Right hindlimb (tissue), 1 donor: ENCODE measurements around the gene SOX11.

ENCODE experiments used
- DNase-seq: peaks from one replicate; pipeline ENCODE4 v3.0.0-alpha.2; 2018

Gene SOX11

DNA sequence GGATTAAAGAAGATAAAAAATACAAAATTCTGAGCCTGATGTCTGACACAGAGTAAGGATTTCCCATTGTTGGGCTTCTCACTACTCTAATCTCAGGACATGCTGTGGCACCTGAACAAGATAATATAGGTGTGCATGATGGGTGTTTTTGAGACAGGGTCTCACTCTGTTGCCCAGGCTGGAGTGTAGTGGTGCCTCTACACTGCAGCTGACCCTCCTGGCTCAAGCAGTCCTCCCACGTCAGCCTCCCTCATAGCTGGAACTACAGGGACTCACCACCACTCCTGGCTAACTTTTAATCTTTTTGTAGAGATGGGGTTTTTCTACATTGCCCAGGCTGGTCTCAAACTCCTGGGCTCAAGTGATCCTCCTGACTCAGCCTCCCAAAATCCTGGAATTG, 32.9 kb downstream of the SOX11 start:
- no peak for DNase-seq

DNA sequence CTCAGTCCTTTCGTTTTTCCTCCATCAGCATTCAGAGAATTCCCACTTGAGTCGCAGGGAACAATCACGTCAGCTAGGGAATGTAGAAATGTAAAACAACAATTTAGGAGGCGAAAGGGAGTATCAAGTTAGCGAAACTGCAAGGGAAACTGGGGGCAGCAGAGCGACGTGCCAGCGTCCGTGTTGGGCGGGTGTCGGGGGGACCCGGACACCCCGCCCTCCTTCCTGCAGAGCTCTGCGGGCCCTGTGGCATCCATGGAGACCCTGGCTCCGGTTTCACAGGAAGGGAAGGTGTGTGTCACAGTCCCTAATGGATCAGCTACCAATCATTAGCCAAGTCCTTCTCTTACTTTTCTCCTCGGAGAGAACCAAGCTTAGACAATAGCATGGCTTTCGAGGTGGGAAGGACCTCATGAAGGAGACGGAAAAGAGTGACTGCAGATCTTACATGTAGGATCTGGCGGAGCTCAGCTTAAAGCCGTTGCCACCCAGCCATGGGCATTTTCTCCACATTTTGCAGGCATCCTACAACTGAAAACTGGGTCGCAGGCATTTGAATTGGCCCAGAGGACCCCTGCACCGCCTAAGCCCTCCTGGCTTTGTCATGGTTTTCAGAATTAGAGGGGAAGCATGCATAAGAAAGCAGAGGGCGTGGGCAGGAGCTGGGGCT, 33.7 kb downstream of the SOX11 start:
- DNase-seq: peak; percentile 72

DNA sequence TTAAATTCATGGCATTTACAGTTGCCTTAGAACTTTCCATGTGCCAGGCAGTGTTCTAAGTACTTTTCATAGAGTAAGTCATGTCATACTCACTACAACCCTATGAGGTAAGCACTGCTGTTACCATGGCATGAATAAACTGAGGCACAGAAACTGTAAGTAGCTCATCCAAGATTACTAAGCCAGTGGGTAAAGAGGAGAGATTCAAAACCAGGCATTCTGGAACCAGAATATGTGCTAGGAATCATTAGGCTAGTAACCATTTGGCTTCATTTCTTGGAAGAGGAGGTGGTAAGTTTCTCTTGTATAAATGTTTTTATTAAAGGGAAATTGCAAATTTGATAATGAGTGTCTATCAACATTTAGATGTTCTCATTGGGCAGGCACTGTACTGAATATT, 35.1 kb downstream of the SOX11 start:
- no peak for DNase-seq

DNA sequence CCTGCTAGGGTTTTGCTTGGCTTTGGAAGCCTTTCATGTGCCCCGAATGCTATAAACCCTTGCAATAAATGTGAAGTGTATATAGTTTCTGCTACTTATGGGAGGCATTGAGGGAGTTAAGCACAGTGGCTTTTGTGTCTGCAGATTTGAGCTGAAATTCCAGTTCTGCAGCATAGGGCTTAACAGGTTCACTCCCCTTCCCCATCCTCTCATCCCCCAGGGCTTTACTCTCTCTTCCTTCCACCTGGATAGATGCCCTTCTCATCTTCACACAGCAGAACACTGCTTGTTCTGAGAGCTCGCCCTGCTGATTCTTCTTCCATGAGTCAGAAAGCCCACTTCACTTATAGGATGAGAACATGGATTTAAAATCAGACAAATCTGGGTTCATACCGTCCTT, 37.2 kb downstream of the SOX11 start:
- no peak for DNase-seq

DNA sequence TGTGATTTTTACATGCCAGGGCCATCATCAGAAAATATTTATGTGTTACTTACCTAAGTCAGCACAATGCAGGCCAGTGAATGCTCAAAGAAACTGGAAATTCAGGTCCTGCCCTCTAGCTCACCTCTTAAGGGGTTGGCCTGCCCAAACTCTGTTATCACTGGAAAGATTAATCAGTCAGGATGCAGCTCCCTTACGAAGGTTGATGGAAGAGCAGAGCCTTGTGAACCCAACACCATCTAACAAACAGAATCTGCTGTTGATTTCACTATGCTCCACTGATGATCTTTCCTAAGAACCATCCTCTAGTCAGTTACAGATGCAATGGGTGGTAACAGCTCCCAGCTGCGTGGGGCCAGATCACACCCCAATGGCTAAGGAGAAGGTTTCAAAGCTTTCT, 38.2 kb downstream of the SOX11 start:
- DNase-seq: no peak

DNA sequence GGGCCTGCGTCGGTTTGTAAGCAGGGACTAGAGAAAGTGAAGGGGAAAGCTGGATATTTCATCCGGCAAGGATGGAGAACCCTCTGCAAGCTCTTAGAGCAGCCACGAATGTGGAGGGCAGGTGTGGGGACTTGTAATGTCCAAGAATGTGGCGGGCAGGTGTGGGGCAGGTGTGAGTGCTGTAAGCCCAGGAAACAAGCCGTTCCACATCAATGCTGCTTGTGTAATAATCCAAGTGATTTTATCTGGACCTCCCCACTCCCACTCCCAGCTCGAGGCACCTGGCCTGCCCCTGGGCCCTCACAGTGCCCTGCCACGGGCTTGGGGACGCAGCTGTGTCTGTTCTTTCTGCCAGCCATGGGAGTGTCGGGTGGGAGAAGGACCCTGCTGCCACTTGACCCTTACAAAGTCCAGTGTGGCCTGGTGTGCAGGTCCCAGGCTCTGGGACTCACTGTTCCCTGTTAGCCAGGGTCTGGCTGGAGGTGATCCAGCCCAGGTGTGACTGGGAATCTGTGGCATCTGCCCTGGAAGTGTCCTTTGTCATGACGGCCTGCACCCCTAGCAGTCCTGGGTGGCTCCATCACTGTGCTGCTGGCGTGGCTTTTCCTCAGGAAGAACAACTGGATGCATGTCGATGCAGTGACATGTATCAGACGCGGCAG, 42.8 kb downstream of the SOX11 start:
- no peak for DNase-seq

DNA sequence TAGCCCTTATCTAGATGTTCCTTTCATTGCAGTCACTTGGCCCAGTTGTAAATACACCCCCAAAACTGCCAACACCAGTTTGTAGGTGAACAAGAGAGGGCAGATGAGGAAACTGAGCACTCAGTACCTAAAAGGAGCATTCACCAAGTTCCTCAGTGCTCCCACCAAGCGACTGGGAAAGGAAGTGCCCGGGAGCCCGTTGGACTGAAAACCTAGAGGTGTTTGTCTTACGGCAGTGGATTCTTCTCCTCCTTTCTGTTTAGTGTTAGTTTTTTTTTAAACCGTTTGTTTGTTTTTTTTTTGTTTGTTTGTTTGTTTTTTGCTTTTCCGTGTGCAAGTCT, 43.3 kb downstream of the SOX11 start:
- no peak for DNase-seq

DNA sequence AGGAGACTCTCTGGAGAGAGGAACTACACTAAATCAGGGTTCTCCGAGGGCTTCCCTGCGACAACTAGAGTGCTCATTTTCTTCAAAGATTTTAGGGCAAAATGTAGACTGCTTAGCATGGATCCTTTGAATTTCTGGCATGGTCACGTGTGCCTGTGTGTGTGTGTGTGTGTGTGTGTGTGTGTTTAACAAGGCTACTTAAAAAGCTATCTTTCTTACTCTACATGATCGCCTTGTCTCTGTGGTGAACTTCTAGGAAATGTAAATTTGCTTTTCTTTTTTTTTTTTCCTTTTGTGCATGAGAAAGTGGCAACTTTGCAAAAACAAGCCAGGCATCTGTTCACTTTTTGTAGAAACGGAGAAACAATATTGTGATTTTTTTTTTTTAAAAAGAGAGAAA, 43.9 kb downstream of the SOX11 start:
- DNase-seq: no peak

DNA sequence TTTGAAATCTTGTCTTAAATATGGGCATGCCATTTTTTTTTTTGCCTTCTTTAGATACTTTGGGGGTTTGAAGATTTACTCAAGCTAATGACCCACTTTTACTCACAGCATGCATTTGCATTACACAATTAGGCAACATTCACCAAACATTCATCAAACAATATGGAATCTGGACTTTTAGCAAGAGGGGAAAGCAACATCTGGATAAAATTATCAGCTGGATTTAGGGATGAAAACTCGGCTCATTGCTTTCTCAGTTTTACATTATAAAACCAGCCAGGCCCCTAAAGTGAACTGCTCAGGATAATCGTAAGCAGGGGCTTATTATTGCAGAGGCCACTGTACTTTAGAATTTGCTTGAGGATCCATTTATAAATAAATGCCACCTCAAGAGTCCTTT, 44.7 kb downstream of the SOX11 start:
- no peak for DNase-seq

DNA sequence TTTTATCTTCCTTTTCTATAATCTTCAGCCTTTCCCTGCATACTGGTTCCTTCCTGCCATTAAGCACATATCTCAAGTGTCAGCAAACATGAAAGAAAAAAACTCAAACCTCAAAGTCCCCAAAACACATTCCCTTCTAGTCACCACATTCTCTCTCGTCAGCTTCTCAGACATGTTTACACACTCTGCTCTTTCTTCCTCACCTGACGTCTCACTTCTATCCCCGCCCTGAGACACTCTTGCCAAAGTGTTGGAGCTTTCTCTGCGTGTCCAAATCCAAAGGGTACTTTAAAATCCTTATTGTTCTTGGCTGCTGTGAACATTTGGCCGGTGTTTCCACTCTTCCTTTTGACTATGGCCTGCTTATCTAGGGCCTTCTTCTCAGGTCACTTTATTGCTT, 47.9 kb downstream of the SOX11 start:
- no peak for DNase-seq

DNA sequence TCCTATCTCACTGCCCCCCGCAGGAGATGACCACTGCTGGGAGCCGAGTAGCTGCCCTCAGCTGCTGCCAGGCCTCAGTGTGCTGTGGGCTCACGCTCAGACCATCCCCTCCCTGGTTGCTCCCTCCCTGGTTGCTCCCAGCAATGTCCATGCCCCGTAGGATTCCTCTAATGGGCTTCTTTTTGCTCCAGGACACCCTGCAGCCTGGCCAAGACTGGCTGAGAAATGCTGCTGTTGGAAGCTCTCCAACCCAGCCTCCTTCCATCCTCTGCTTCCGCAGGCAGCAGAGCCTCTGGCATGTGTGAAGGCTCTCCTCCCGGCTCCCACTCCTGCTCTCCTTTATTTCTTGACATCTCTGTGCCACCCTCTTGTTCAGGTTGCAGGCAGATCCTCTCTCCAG, 48.6 kb downstream of the SOX11 start:
- DNase-seq: no peak

DNA sequence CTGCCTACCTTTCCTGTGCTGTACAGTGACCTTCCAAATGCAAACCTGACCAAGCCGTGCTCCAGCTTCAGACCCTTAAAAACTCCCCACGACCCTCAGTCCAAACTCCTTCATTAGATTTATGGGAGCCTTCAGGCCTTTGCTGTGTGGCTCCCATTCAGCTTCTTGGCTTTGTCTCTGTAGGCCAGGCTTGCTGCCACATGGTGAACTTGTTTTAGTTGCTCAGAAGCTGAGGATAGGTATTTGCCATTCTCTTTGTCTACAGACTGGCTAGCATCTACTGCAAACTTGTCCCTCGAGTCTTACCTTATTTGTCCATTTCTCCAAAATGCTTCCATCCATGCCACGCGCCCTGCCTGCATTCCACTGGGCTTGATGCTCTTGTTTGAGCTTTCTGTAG, 49.1 kb downstream of the SOX11 start:
- DNase-seq: no peak

DNA sequence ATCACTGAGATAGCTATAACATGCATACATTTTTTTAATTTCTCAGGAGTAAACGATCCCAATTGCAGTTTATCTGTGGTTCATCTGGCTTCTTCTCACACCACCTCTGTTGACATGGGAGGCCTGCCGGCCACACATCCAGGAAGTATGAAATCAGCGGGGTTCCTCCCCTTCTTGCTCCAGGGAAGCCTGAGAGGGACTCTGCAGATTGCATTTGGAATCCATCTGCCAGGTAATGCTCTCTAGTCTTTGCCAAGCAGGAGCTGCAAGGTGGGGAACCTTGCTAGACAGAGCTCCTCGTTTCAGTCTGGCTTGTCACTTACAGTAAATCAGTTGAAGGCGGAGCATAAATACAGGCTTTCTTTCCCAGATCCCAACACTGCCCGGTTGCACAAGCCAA, 49.9 kb downstream of the SOX11 start:
- no peak for DNase-seq

DNA sequence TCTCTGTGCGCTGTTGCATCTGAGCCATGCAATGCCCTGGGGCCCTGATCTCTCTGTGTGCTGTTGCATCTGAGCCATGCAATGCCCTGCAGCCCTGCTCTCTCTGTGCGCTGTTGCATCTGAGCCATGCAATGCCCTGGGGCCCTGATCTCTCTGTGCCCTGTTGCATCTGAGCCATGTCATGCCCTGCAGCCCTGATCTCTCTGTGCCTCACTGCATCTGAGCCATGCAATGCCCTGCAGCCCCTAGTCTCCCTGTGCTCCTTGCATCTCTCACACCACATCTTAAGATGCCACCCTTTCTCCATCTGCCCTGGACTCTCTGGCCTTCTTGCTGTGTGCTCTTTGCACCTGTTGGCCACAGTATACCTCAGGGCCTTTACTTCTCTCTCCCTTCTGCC, 56.2 kb downstream of the SOX11 start:
- no peak for DNase-seq

DNA sequence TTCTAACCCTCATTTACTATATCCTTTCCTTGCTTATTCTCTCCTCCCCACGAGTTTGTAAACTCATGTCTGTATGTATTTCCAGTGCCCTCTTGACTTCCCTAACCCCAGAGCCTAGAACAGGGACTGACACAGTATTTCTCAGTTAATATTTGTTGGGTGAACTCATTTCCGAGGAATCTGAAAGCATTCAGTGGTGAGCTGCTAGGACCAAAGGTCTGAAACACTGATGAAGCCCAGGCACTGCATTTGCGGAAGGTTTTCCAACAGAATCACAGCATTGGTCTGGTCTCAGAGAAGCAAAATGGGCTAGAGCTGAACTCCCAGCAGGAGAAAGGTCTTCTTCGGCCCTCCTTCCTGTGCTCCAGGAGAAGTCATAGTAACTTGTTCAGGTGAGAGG, 56.8 kb downstream of the SOX11 start:
- no peak for DNase-seq

DNA sequence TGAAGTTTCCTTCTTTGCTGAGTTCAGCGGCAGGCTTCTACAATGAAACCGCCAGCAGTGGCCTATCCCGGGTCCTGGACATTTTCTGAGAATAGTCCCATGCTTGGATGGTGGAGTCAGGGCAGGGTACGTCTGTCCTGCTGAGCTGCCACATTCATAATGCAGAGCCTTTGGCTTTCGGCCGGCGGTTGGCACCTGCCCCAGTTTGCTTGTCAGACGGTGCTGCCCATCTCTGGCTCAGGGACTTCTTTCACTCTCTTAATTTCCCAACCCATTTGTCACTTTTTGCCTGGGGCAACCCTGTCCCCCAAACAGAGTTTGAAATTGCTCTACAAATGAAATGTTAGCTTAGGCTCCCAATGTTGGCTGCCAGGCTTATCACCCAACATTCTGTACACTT, 57.2 kb downstream of the SOX11 start:
- no peak for DNase-seq
